OCI-LY7 (cell line): ENCODE results near the gene FAM177A1. TPM values are rescaled to one million over a fixed set of nuclear protein-coding genes. Genes with fewer than 3 reads are reported as not detected.
A peak's percentile ranks its signal among the peaks of the same experiment; 100 is the strongest.

ENCODE experiments used
- BruUV-seq: library from RNA; stranded (reverse); fragments of 400-500 nt; replicated peaks from 2 replicates; lab custom pipeline; 2021; lab: Mats Ljungman, UMichigan
- CTCF ChIA-PET: fragments of 300-600 bp; sonication (Branson Sonifier 250); formaldehyde crosslinking; loops from one replicate; lab custom pipeline; 2022; ENCODE audit warnings: antibody characterized with exemption; ENCODE audit not compliant: unreplicated experiment; lab: Charles Lee
- POLR2A ChIA-PET: fragments of 300-600 bp; sonication (Branson Sonifier 250); formaldehyde crosslinking; loops from one replicate; lab custom pipeline; 2022; ENCODE audit warnings: antibody characterized with exemption; lab: Charles Lee
- DNase-seq: peaks from one replicate; pipeline ENCODE4 v3.0.0-alpha.2; 2015; ENCODE audit warnings: low spot score
- H2AFZ ChIP-seq: fragments of 200-600 bp; sonication (generic), shearing (Covaris generic); 2 replicates; pipeline ENCODE4 v1.6.1; 2014; ENCODE audit warnings: mild to moderate bottlenecking, antibody characterized with exemption, low read length, moderate library complexity
- H3K27ac ChIP-seq: fragments of 200-600 bp; sonication (generic); 2 replicates; pipeline ENCODE4 v1.5.1; 2014; ENCODE audit warnings: mixed run types, low read depth, mild to moderate bottlenecking, moderate library complexity, low read length, inconsistent platforms; ENCODE audit not compliant: poor library complexity, severe bottlenecking
- H3K36me3 ChIP-seq: fragments of 200-600 bp; sonication (generic); 2 replicates; pipeline ENCODE4 v1.6.1; 2014; ENCODE audit warnings: mild to moderate bottlenecking, antibody characterized with exemption, low read length, moderate library complexity, mixed read lengths; ENCODE audit not compliant: insufficient read depth
- H3K4me1 ChIP-seq: fragments of 200-600 bp; sonication (generic); 2 replicates; pipeline ENCODE4 v1.5.1; 2014; ENCODE audit warnings: mild to moderate bottlenecking, low read length; ENCODE audit not compliant: insufficient read depth, poor library complexity, severe bottlenecking
- H3K4me2 ChIP-seq: fragments of 200-600 bp; sonication (generic); 2 replicates; pipeline ENCODE4 v1.6.1; 2014; ENCODE audit warnings: mild to moderate bottlenecking, low read length
- H3K4me3 ChIP-seq: fragments of 200-600 bp; sonication (generic); 2 replicates; pipeline ENCODE4 v1.5.1; 2014; ENCODE audit warnings: mild to moderate bottlenecking, low read depth, low read length; ENCODE audit not compliant: poor library complexity, severe bottlenecking
- H3K79me2 ChIP-seq: fragments of 200-600 bp; sonication (generic); 2 replicates; pipeline ENCODE4 v1.6.1; 2016; ENCODE audit warnings: low read depth, mild to moderate bottlenecking, low read length, moderate library complexity, mixed read lengths; ENCODE audit not compliant: insufficient read depth
- H3K9me2 ChIP-seq: fragments of 200-600 bp; sonication (generic); 2 replicates; pipeline ENCODE4 v1.6.1; 2016; ENCODE audit warnings: mild to moderate bottlenecking, low read length, mixed read lengths; ENCODE audit not compliant: insufficient read depth
- H3K9me3 ChIP-seq: fragments of 200-600 bp; sonication (generic); 2 replicates; pipeline ENCODE4 v1.6.1; 2014; ENCODE audit warnings: mild to moderate bottlenecking, mixed run types, low read length, mixed read lengths
- H4K20me1 ChIP-seq: fragments of 200-600 bp; sonication (generic); 2 replicates; pipeline ENCODE4 v1.6.1; 2014; ENCODE audit warnings: mild to moderate bottlenecking, antibody characterized with exemption, low read length, moderate library complexity, mixed read lengths; ENCODE audit not compliant: insufficient read depth
- EZH2phosphoT487 ChIP-seq: fragments of 200-600 bp; sonication (generic); IDR thresholded peaks from 2 replicates; pipeline ENCODE4 v1.6.1; 2018; ENCODE audit warnings: low read depth, borderline replicate concordance, mild to moderate bottlenecking, mixed run types, antibody characterized with exemption, low read length, moderate library complexity, mixed read lengths
- intact Hi-C: fragments of 100-400 bp; cut with micrococcal nuclease; formaldehyde crosslinking; loops from one replicate; pipeline ENCODE4 v1.10.0; 2022; ENCODE audit not compliant: unreplicated experiment
- total RNA-seq, 2 experiments: library from RNA; depleted of rRNA in 1 of 2; stranded (reverse); fragments of >200 nt in 1 of 2; shearing (Covaris generic) in 1 of 2; gene quantifications; 2 replicates each; pipeline ENCODE4 v1.2.3, GENCODE V29; 2014 to 2022
- TF ChIP-seq, protein P1 (sequence below): fragments of 200-600 bp; sonication (generic); conservative IDR thresholded peaks from 2 replicates; pipeline ENCODE4 v1.5.1; 2014; ENCODE audit warnings: mild to moderate bottlenecking, antibody characterized with exemption, low read length, moderate library complexity, mixed read lengths

FAM177A1 gene
- total RNA-seq, 2 experiments from 2014 or later, result 17.3 to 31.8 TPM

DNA sequence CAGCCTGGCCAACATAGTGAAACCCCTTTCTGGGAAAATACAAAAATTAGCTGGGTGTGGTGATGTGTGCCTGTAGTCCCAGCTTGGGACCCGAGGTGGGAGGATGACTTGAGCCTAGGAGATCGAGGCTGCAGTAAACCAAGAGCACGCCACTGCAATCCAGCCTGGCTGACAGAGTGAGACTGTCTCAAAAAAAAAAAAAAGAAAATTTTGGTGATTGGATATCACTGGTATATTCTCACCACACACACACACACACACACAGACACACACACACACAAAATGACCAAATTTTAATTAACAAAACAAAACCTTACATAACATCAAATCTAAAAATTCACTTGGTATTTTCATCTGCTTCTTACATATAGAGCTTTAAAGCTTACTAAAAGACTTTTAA, 3.4 kb upstream of the FAM177A1 start:
- BruUV-seq, result no TSS peak
- no peak for DNase-seq
- intact Hi-C loops, result no loop called here
- Histone ChIP-seq H3K9me3 (no peaks in the 10 kb centered on the region), H3K36me3 (no peaks in the 10 kb centered on the region), H3K27ac (no peak overlapping the region), H3K4me2 (no peak overlapping the region), H3K79me2 (peaks cover 7% of the 10 kb centered on the region; the same call in 1 of the 2 replicates), H3K4me3 (no peak overlapping the region), H4K20me1 (no peaks in the 10 kb centered on the region), H3K4me1 (peaks cover 14% of the 10 kb centered on the region), H2AFZ (0 out of 2 replicates have a peak overlapping the region, but pooled peaks have one; percentile 24), H3K9me2 (no peaks in the 10 kb centered on the region)
- ChIA-PET POLR2A (interaction anchor here (0.6 to 1.5 kb wide), 6 partner anchors 10 to 412 kb away, joined by 3 to 6 read pairs (median 4); partner anchors contain the start of gene SNX6), CTCF (no interaction called here)
- no peak for TF ChIP-seq EZH2phosphoT487
- TF ChIP-seq, protein P1, sequence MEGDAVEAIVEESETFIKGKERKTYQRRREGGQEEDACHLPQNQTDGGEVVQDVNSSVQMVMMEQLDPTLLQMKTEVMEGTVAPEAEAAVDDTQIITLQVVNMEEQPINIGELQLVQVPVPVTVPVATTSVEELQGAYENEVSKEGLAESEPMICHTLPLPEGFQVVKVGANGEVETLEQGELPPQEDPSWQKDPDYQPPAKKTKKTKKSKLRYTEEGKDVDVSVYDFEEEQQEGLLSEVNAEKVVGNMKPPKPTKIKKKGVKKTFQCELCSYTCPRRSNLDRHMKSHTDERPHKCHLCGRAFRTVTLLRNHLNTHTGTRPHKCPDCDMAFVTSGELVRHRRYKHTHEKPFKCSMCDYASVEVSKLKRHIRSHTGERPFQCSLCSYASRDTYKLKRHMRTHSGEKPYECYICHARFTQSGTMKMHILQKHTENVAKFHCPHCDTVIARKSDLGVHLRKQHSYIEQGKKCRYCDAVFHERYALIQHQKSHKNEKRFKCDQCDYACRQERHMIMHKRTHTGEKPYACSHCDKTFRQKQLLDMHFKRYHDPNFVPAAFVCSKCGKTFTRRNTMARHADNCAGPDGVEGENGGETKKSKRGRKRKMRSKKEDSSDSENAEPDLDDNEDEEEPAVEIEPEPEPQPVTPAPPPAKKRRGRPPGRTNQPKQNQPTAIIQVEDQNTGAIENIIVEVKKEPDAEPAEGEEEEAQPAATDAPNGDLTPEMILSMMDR, result no peak

DNA sequence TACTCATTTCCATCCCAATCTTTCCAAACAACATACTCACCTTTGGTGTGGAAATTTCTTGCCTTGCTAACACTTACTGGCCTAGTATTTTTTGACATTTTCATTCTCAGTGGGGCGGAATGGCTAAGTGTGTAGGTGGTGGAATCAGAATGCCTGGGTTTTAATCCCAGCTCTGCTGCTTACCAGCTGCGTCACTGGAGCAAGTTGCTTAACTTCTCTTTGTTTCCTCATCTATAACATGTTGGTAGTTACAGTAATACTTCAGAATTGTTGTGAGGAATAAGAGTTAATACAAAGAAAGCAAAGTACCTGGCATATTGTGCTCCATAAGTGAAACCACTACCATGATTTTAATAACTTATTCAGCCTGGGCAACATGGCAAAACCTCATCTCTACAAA, 3.0 kb upstream of the FAM177A1 start:
- CTCF ChIA-PET, result no interaction called here
- intact Hi-C loops, result no loop called here
- H4K20me1 ChIP-seq, result no peaks in the 10 kb centered on the region

More for the DNA sequence above, 3.0 kb upstream of the FAM177A1 start:
- H3K27ac ChIP-seq, result no peak overlapping the region
- H3K4me1 ChIP-seq, result peaks cover 18% of the 10 kb centered on the region
- POLR2A ChIA-PET, result interaction anchor here (0.6 to 1.5 kb wide), 6 partner anchors 10 to 413 kb away, joined by 3 to 6 read pairs (median 3); partner anchors contain the start of gene SNX6
- DNase-seq, result no peak
- H3K9me2 ChIP-seq, result no peaks in the 10 kb centered on the region
- H3K4me2 ChIP-seq, result no peak overlapping the region
- H3K79me2 ChIP-seq, result peaks cover 7% of the 10 kb centered on the region; the same call in 1 of the 2 replicates
- no TSS peak for BruUV-seq
- H2AFZ ChIP-seq, result peak overlapping the region; percentile 24; the same call in 1 of the 2 replicates
- H3K9me3 ChIP-seq, result no peaks in the 10 kb centered on the region
- no peaks in the 10 kb centered on the region for H3K36me3 ChIP-seq
- no peak overlapping the region for H3K4me3 ChIP-seq
- TF ChIP-seq, protein P1, result no peak
- TF ChIP-seq EZH2phosphoT487, result no peak
